Measurements from ENCODE around the gene TMEM141.
"Not testable (repeated sequence)": the region's sequence is repeated elsewhere in the genome, so short reads cannot be mapped to it uniquely, and the experiment has no call there.

Gene TMEM141

DNA sequence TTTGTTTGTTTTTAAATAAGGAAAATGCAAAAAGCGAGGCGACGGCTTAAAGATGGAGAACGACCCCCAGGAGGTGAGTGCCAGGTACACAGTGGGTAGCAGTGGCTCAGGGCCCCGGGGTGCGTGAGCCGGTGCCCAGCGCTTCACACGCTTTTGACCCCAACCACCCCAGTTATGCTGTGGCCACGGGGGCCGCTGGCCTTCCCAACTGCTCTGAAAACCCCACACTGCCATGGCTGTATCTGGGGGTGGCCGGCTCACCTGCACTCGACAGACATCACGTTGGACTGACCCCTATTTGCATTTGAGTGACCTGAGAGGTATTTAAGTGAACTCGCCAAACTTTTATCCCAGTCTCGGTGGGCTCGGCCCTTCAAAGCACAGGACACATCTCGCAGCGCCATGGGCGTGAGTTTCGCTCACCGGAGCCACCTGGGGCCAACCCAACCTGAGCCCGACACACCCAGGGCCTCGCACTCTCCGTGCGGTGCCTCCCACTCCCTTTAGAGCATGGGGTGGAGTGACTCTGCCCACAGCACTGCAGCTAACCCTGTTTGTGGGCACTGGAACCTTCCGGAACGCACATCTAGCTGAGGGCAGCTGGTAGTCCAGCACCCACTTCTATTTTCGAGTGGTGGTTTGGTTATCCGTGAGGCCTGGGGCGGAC is 37.5 kb downstream of the TMEM141 start:
- H3K9me3 Mint-ChIP-seq: no peaks in the 10 kb centered on the region
- no peak overlapping the region for H3K27ac Mint-ChIP-seq
- no peaks in the 10 kb centered on the region for H3K27me3 Mint-ChIP-seq
- H3K36me3 Mint-ChIP-seq: peaks cover 22% of the 10 kb centered on the region
- no peaks in the 10 kb centered on the region for H3K4me1 Mint-ChIP-seq
- DNase-seq: no peak
- H3K4me3 Mint-ChIP-seq: no peak overlapping the region
- CTCF ChIA-PET: interaction anchor here (1.2 kb wide), 1 partner anchor 14 kb away, joined by 8 read pairs; the partner anchor contains the start of gene AJM1

DNA sequence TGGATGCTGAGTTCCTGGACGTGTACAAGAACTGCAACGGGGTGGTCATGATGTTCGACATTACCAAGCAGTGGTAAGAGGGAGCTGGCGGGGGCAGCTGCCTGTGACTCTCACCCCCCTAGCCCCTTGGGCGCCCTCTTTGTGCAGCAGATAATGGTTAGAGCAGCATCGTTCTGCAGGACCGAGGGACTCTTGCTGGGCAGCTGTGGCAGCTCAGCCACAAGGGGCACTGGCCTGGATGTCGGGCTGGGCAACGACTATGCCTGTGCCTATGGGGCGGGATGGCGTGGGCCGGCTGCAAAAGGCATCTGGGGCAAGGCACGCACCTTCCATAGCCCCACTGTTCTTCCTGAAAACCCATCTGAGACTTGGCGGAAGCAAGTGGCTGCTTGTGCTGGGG is 38.3 kb downstream of the TMEM141 start:
- CTCF ChIA-PET: no interaction called here
- Mint-ChIP-seq H3K4me1 (no peaks in the 10 kb centered on the region), H3K36me3 (peaks cover 27% of the 10 kb centered on the region), H3K9me3 (no peaks in the 10 kb centered on the region), H3K27ac (no peak overlapping the region), H3K4me3 (no peak overlapping the region), H3K27me3 (no peaks in the 10 kb centered on the region)
- no peak for DNase-seq

DNA sequence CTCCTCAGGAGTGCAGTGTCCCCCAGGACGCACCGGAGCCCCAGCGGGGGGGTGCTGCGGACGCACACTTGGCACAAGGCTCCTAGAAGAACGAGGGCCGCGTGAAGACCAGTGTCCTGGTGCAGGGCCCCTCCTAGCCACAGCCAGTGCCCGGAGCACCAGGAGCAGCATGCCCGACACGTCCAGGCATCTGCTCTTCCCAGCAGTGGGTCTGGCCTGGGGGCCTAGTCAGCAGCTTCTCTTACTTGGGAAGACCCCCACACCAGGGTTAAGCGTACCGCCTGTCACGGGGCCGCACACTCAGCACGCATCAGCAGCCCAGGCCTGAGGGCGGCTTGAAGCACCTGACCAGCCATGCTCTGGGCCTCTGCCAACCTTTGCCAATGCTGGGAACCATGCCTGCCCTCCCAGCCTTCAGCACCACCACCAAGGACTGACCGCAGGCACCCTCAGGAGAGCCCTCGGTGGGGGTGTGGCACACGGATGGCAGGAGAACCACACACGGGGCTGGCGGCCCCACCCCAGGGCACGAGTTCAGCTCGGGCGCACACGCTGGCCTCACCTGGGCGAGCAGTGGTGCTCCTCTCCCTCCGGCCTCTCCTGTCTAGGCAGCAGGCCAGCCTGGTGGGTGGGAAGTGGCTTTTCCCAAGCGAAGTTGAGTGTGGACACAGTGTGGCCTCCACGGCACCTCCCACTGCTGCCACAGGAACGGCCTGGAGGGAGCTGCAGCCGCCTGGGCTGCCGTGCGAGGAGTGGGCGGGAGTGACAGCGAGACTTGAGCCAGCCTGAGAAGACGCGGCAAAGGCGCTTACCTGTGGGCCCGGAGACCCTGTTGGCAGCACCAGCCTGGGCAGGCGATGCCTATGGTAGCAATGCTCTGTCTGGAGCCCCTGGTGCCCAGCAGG is 39.1 kb downstream of the TMEM141 start:
- H3K36me3 Mint-ChIP-seq: peaks cover 26% of the 10 kb centered on the region
- H3K27me3 Mint-ChIP-seq: no peaks in the 10 kb centered on the region
- H3K9me3 Mint-ChIP-seq: no peaks in the 10 kb centered on the region
- no peaks in the 10 kb centered on the region for H3K4me1 Mint-ChIP-seq
- CTCF ChIA-PET: no interaction called here
- no peak for DNase-seq
- no peak overlapping the region for H3K27ac Mint-ChIP-seq
- no peak overlapping the region for H3K4me3 Mint-ChIP-seq

DNA sequence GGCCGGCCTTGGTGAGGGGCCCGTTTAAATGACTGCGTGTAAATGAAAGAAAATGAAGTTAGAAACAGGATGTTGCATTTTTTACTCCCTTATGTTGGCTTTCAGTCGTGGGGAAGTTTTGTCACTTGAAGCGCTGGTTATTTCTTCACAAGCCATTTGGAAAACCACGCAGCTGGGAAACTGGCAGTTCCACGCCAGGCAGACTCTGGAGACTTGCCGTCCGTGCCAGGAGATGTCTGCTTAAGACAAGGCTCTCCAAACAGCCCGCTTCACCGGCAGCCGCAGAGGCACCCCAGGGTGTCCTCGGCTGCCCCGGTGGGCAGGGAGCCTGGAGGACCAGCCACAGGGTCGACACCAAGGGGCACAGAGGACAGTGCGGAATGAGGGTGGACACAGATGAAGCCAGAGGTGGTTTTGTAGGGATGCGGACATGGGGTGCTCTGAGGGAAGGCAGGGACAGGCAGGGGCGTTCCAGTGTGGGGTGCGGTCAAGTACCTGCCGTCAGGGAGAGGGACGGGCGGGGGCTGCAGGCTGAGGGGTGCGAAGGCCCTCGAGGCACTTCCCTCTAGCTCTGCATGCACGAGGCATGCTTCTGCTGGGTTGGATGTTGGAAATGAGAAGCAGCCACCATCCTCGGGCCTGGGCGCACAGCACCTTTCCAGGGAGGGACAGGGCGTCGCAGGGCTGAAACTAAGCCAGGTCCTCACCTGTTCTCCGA is 40.0 kb downstream of the TMEM141 start:
- CTCF ChIA-PET: no interaction called here
- H3K27ac Mint-ChIP-seq: no peak overlapping the region
- DNase-seq: no peak
- H3K27me3 Mint-ChIP-seq: no peaks in the 10 kb centered on the region
- no peaks in the 10 kb centered on the region for H3K4me1 Mint-ChIP-seq
- H3K4me3 Mint-ChIP-seq: no peak overlapping the region
- H3K36me3 Mint-ChIP-seq: peaks cover 26% of the 10 kb centered on the region
- H3K9me3 Mint-ChIP-seq: no peaks in the 10 kb centered on the region

DNA sequence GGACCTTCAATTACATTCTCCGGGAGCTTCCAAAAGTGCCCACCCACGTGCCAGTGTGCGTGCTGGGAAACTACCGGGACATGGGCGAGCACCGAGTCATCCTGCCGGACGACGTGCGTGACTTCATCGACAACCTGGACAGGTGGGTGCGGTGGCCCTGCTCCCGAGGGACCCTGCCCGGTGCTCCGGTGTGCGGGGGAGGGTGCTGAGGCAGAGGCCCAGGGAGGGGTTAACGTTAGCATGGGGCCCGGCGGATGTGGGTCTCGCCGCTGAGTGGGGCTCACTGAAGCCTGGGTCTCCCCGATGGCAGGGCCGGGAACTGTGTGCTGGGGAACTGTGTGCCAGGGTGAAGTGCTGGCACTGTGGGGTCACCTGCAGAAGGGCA is 40.6 kb downstream of the TMEM141 start:
- Mint-ChIP-seq H3K4me1 (no peaks in the 10 kb centered on the region), H3K36me3 (peaks cover 26% of the 10 kb centered on the region), H3K9me3 (no peaks in the 10 kb centered on the region), H3K27me3 (no peaks in the 10 kb centered on the region), H3K27ac (no peak overlapping the region), H3K4me3 (no peak overlapping the region)
- CTCF ChIA-PET: interaction anchor here (2.6 kb wide), 1 partner anchor 11 kb away, joined by 10 read pairs; the partner anchor contains the start of gene AJM1
- DNase-seq: no peak

DNA sequence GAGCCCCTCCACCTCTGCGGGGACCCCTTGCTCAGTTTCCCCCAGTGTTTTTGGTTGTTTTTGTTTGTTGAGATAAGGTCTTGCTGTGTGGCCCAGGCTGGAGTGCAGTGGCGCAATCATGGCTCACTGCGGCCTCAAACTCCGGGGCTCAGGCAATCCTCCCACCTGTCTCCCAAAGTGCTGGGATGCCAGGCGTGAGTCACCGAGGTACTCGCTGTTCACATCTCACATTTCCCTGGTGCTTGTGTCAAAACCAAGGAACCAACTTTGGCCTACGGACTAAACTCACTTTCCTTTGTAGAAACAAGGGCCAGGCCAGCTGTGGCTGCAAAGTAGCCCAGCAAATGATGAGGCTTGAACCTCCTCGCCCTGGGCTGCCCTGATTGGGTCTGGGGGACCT is 41.4 kb downstream of the TMEM141 start:
- DNase-seq: no peak
- no peak overlapping the region for H3K27ac Mint-ChIP-seq
- H3K4me1 Mint-ChIP-seq: no peaks in the 10 kb centered on the region
- H3K9me3 Mint-ChIP-seq: no peaks in the 10 kb centered on the region
- H3K36me3 Mint-ChIP-seq: peaks cover 26% of the 10 kb centered on the region
- CTCF ChIA-PET: interaction anchor here (2.6 kb wide), 1 partner anchor 10 kb away, joined by 10 read pairs; the partner anchor contains the start of gene AJM1
- H3K27me3 Mint-ChIP-seq: no peaks in the 10 kb centered on the region
- H3K4me3 Mint-ChIP-seq: no peak overlapping the region

DNA sequence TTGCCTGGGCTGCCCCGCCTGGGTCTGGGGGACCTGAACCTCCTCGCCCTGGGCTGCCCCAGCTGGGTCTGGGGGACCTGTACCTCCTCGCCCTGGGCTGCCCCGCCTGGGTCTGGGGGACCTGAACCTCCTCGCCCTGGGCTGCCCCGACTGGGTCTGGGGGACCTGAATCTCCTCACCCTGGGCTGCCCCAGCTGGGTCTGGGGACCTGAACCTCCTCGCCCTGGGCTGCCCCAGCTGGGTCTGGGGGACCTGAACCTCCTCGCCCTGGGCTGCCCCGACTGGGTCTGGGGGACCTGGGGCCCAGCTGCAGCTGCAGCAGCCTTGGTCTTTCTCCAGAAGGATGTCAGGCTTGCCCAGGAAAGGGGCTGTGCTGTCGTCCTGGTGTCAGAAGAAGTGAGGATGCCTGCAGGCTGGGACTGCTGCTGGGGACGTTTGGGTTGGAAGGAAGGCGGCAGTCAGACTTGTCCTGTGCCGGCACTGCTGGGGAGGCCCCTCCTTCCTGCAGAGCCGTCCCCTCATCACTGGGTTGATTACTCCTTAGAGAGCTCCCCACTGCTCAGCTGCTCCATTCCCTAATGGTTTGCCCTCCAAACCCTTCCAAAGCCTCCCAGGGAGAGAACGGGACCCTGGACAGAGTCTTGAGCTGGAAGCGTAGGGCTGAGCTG is 42.4 kb downstream of the TMEM141 start:
- not testable (repeated sequence) for DNase-seq, H3K4me1 Mint-ChIP-seq, H3K9me3 Mint-ChIP-seq, H3K27ac Mint-ChIP-seq, H3K4me3 Mint-ChIP-seq, H3K27me3 Mint-ChIP-seq
- H3K36me3 Mint-ChIP-seq: peaks cover 26% of the 10 kb centered on the region
- CTCF ChIA-PET: interaction anchor here (2.6 kb wide), 1 partner anchor 9 kb away, joined by 10 read pairs; the partner anchor contains the start of gene AJM1

DNA sequence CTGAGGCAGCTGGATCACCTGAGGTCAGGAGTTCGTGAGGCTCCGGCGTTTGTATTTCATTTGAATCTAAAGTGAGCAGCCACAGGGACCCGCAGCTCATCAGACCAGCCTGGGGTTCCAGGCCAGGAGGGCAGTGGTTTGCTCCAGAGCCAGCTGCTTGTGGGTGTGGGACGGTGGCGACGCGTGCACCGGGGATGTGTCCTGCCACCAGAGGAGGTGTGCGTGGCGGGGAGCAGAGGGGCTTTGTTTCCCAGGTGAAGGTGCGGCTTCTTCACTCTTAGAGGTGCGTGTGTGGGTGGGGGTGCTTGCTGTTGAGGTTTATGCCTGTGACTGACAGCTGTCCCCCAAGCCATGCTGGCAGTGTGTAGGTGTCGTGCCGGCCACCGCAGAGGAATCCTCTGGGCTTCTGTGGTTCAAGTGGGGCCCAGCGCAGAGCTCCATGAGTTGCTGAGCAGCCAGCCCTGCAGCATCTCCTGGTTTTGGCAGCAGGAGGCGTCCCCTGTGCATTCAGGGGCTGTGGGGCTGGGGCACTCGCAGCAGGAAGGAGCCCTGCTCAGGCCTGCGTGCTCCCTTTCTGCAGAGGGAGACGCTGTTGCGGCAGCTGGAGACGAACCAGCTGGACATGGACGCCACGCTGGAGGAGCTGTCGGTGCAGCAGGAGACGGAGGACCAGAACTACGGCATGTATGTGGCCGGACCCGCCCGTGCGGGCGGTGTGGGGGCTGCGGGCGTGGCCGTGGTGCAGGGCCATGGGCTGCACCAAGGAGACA is 44.2 kb downstream of the TMEM141 start:
- H3K36me3 Mint-ChIP-seq: peaks cover 17% of the 10 kb centered on the region
- no peak for DNase-seq
- no peak overlapping the region for H3K27ac Mint-ChIP-seq
- H3K27me3 Mint-ChIP-seq: no peaks in the 10 kb centered on the region
- peaks cover 3% of the 10 kb centered on the region for H3K4me1 Mint-ChIP-seq
- H3K4me3 Mint-ChIP-seq: no peak overlapping the region
- CTCF ChIA-PET: no interaction called here
- H3K9me3 Mint-ChIP-seq: no peaks in the 10 kb centered on the region

DNA sequence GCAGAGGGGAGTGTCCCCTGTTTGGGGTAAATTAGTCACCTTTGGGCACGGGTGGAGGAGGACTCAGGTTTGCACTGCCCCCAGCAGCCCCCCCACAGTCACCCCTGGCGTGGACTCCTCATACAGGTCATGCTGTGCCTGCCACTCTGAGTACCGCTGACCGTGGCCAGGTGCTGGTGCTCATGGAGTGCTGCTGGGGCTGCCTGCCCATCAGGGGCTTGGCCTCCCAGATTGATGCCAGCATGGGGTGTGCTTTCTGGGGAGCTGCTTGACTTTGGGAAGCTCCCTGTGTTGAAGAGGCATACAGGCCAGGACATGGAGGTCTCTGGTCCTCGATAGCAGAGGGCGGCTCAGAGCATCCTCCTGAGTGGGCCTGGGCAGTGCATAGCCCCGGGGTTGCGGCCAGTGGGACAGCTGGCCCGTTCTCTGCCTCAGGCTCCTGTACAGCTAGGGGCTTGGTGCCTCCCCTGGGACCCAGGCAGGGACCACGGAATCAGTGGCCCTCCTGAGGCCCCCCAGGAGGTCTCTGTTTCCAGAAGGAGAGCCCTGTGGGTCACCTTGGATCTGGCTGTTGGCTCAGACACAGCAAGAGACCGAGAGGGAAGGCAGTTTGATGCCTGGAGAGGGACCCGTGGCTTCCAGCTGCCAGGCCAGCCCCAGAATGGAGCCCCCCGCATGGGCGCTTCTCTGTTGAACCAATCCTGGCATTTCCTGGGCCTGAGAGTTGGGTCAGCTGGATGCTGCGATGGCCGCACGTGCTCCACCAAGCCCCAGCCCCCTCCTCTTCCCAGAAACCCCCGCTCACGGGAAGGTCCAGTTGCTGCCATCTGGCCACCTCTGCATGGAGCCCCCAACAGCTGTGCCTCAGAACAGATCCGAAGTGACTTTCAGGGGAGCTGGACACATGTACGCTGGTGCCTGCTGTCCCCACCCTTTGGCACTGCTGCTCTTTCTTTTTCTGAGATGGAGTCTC is 45.1 kb downstream of the TMEM141 start:
- H3K27me3 Mint-ChIP-seq: no peaks in the 10 kb centered on the region
- no peak overlapping the region for H3K4me3 Mint-ChIP-seq
- H3K9me3 Mint-ChIP-seq: no peaks in the 10 kb centered on the region
- no peak for DNase-seq
- peaks cover 16% of the 10 kb centered on the region for H3K36me3 Mint-ChIP-seq
- no peak overlapping the region for H3K27ac Mint-ChIP-seq
- H3K4me1 Mint-ChIP-seq: peaks cover 5% of the 10 kb centered on the region
- CTCF ChIA-PET: no interaction called here

DNA sequence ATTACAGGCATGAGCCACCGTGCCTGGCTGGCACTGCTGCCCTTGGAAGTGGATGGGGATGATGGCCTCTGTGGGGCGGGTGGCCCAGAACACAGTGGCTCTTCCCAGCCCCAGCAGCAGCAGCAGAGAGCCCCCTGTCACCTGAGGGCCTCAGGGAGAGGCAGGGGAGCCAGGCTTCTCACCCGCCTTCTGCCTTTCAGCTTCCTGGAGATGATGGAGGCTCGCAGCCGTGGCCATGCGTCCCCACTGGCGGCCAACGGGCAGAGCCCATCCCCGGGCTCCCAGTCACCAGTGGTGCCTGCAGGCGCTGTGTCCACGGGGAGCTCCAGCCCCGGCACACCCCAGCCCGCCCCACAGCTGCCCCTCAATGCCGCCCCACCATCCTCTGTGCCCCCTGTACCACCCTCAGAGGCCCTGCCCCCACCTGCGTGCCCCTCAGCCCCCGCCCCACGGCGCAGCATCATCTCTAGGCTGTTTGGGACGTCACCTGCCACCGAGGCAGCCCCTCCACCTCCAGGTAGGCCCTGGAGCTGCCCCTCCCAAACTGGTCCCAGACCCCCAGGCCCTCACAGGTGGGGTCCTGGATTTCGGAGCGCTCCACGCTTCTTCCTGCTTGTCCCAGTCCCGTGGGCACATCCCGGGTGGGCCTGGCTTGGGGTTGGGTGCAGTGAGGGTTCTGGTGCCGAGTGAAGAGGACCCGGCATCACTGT is 46.2 kb downstream of the TMEM141 start:
- no peak for DNase-seq
- Mint-ChIP-seq H3K4me1 (peaks cover 9% of the 10 kb centered on the region), H3K4me3 (no peak overlapping the region), H3K9me3 (no peaks in the 10 kb centered on the region), H3K27me3 (peaks cover 3% of the 10 kb centered on the region), H3K27ac (no peak overlapping the region), H3K36me3 (peaks cover 9% of the 10 kb centered on the region)
- CTCF ChIA-PET: no interaction called here

DNA sequence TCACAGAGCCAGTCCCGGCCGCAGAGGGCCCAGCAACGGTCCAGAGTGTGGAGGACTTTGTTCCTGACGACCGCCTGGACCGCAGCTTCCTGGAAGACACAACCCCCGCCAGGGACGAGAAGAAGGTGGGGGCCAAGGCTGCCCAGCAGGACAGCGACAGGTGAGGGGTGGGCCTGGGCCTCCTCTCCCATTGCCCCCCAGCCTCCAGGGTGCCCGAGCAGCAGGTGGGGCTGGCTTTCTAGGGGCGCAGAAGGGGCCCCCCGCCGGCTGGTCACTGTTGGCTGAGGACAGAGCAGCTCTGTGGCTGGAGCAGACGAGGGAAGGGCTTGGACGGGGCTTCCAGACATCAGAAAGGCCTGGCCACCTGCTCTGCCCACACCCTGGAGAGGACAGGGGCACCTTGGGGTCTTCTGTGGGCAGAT is 46.7 kb downstream of the TMEM141 start:
- CTCF ChIA-PET, H3K27ac Mint-ChIP-seq: not testable (repeated sequence)

More for the DNA sequence above, 46.7 kb downstream of the TMEM141 start:
- H3K4me3 Mint-ChIP-seq, H3K9me3 Mint-ChIP-seq, H3K36me3 Mint-ChIP-seq, H3K27me3 Mint-ChIP-seq, DNase-seq: not testable (repeated sequence)
- H3K4me1 Mint-ChIP-seq: peaks cover 11% of the 10 kb centered on the region

Measured in activated naive CD4-positive, alpha-beta T cell treated with anti-CD3 and anti-CD28 coated beads, Interleukin-2, amount 10 ng/mL, durations not matched to agents 7 days and 5 days (primary cell).